ENCODE data around the gene AGR2.

AGR2 gene

GRCh38 chr7:16812542-16813231 is 7.9 kb upstream of the AGR2 start:
- DNase-seq (ENCODE audit: low read depth, low spot score): no peak

GRCh38 chr7:16811551-16811950 is 6.8 kb upstream of the AGR2 start:
- DNase-seq (ENCODE audit: low read depth, low spot score): peak; percentile 45

- DNase-seq (ENCODE audit: low read depth, low spot score): no peak
Measured at GRCh38 chr7:16810573-16810972, 5.8 kb upstream of the AGR2 start.

GRCh38 chr7:16810112-16810511 is 5.3 kb upstream of the AGR2 start:
- DNase-seq (ENCODE audit: low read depth, low spot score): no peak

GRCh38 chr7:16805441-16805840 is 642 bp upstream of the AGR2 start:
- no peak for DNase-seq (ENCODE audit: low read depth, low spot score)

GRCh38 chr7:16803881-16804673 is 722 bp downstream of the AGR2 start:
- no peak for DNase-seq (ENCODE audit: low read depth, low spot score)

- no peak for DNase-seq (ENCODE audit: low read depth, low spot score)
Measured at GRCh38 chr7:16803125-16803524, 1.7 kb downstream of the AGR2 start.

GRCh38 chr7:16801579-16801978 is 3.2 kb downstream of the AGR2 start:
- DNase-seq (ENCODE audit: low read depth, low spot score): no peak

GRCh38 chr7:16801111-16801542 is 3.7 kb downstream of the AGR2 start:
- no peak for DNase-seq (ENCODE audit: low read depth, low spot score)

- DNase-seq (ENCODE audit: low read depth, low spot score): no peak
Measured at GRCh38 chr7:16795624-16796023, 9.2 kb downstream of the AGR2 start.

- no peak for DNase-seq (ENCODE audit: low read depth, low spot score)
Measured at GRCh38 chr7:16794986-16795385, 9.8 kb downstream of the AGR2 start.

- no peak for DNase-seq (ENCODE audit: low read depth, low spot score)
Measured at GRCh38 chr7:16791905-16792698, 12.7 kb downstream of the AGR2 start.

- DNase-seq (ENCODE audit: low read depth, low spot score): no peak
Measured at GRCh38 chr7:16791071-16791470, 13.7 kb downstream of the AGR2 start.

- no peak for DNase-seq (ENCODE audit: low read depth, low spot score)
Measured at GRCh38 chr7:16787127-16787526, 17.7 kb downstream of the AGR2 start.

- DNase-seq (ENCODE audit: low read depth, low spot score): no peak
Measured at GRCh38 chr7:16786257-16786656, 18.5 kb downstream of the AGR2 start.

- no peak for DNase-seq (ENCODE audit: low read depth, low spot score)
Measured at GRCh38 chr7:16785846-16786245, 19.0 kb downstream of the AGR2 start.

- DNase-seq (ENCODE audit: low read depth, low spot score): no peak
Measured at GRCh38 chr7:16785321-16785720, 19.5 kb downstream of the AGR2 start.

- no peak for DNase-seq (ENCODE audit: low read depth, low spot score)
Measured at GRCh38 chr7:16780596-16780995, 24.2 kb downstream of the AGR2 start.

- no peak for DNase-seq (ENCODE audit: low read depth, low spot score)
Measured at GRCh38 chr7:16779051-16779450, 25.7 kb downstream of the AGR2 start.

- no peak for DNase-seq (ENCODE audit: low read depth, low spot score)
Measured at GRCh38 chr7:16778476-16778875, 26.3 kb downstream of the AGR2 start.

GRCh38 chr7:16776053-16776452 is 28.7 kb downstream of the AGR2 start:
- no peak for DNase-seq (ENCODE audit: low read depth, low spot score)

GRCh38 chr7:16774986-16775385 is 29.8 kb downstream of the AGR2 start:
- DNase-seq (ENCODE audit: low read depth, low spot score): no peak

All from brain pericyte (primary cell).